HepG2 (cell line): Measurements from ENCODE around the gene IGF2BP1. TPM values are rescaled to one million over a fixed set of nuclear protein-coding genes. Genes with fewer than 3 reads are reported as not detected.

ENCODE experiments used
- AGO2 ChIP-seq: fragments of 200-400 bp; formaldehyde crosslinking; optimal IDR thresholded peaks from 2 replicates; pipeline ENCODE3; 2017; ENCODE audit warnings: mild to moderate bottlenecking, low read depth, low read length, moderate library complexity
- ISX ChIP-seq: sonication (generic); formaldehyde crosslinking; conservative IDR thresholded peaks from 2 replicates; pipeline ENCODE4 v1.5.0; 2020; ENCODE audit warnings: missing genetic modification reagents
- KLF15 ChIP-seq: sonication (generic); formaldehyde crosslinking; IDR thresholded peaks from 2 replicates; pipeline ENCODE4 v1.8.1; 2023; ENCODE audit warnings: borderline replicate concordance, mild to moderate bottlenecking, inconsistent platforms, missing genetic modification reagents, mixed read lengths
- NBN ChIP-seq: fragments of 450-650 bp; conservative IDR thresholded peaks from 2 replicates; pipeline ENCODE4 v1.6.1; 2017
- NCOA1 ChIP-seq: sonication (generic); formaldehyde crosslinking; IDR thresholded peaks from 2 replicates; pipeline ENCODE4 v1.9.0; 2021; ENCODE audit warnings: missing genetic modification reagents
- NCOA2 ChIP-seq: sonication (generic); formaldehyde crosslinking; IDR thresholded peaks from 2 replicates; pipeline ENCODE4 v1.8.0; 2022; ENCODE audit warnings: inconsistent platforms
- NFIB ChIP-seq: sonication (generic); formaldehyde crosslinking; IDR thresholded peaks from 2 replicates; pipeline ENCODE4 v1.9.0; 2021; ENCODE audit warnings: missing genetic modification reagents, mild to moderate bottlenecking, borderline replicate concordance
- PCBP2 ChIP-seq: fragments of 200-400 bp; formaldehyde crosslinking; optimal IDR thresholded peaks from 2 replicates; pipeline ENCODE3; 2018; ENCODE audit warnings: low read length, low read depth; ENCODE audit not compliant: poor library complexity, severe bottlenecking
- PHF5A ChIP-seq: IDR thresholded peaks from one replicate; pipeline ENCODE4 v1.6.1; 2018; ENCODE audit warnings: low read depth, missing genetic modification reagents; ENCODE audit not compliant: unreplicated experiment
- RAD51 ChIP-seq: fragments of 450-650 bp; IDR thresholded peaks from 2 replicates; pipeline ENCODE4 v1.6.1; 2016; ENCODE audit warnings: borderline replicate concordance
- RNF2 ChIP-seq: fragments of 450-650 bp; conservative IDR thresholded peaks from 2 replicates; pipeline ENCODE4 v1.6.1; 2016; ENCODE audit warnings: low read depth
- ZBTB10 ChIP-seq: sonication (generic); formaldehyde crosslinking; IDR thresholded peaks from 2 replicates; pipeline ENCODE4 v1.4.0; 2020; ENCODE audit warnings: missing genetic modification reagents, borderline replicate concordance
- ZBTB38 ChIP-seq: sonication (generic); formaldehyde crosslinking; IDR thresholded peaks from 2 replicates; pipeline ENCODE4 v1.5.1; 2020; ENCODE audit warnings: mild to moderate bottlenecking, missing genetic modification reagents
- ZBTB40 ChIP-seq, 2 experiments: fragments of 450-650 bp in 1 of 2; sonication (generic) in 1 of 2; formaldehyde crosslinking in 1 of 2; IDR thresholded peaks; 2 replicates each; pipeline versions ENCODE4 v1.6.1 to v1.8.0; 2016 to 2022; ENCODE audit warnings: antibody characterized with exemption in 1 of 2, mild to moderate bottlenecking in 1 of 2, missing genetic modification reagents in 1 of 2
- ZNF451 ChIP-seq: sonication (generic); formaldehyde crosslinking; IDR thresholded peaks from 2 replicates; pipeline ENCODE4 v1.5.0; 2020; ENCODE audit warnings: mild to moderate bottlenecking, missing genetic modification reagents
- ZNF720 ChIP-seq: sonication (generic); formaldehyde crosslinking; IDR thresholded peaks from 2 replicates; pipeline ENCODE4 v1.4.0; 2020; ENCODE audit warnings: missing genetic modification reagents
- ZNF839 ChIP-seq: sonication (generic); formaldehyde crosslinking; IDR thresholded peaks from 2 replicates; pipeline ENCODE4 v1.4.0; 2020; ENCODE audit warnings: missing genetic modification reagents, mild to moderate bottlenecking, borderline replicate concordance
- ZZZ3 ChIP-seq: sonication (generic); formaldehyde crosslinking; IDR thresholded peaks from 2 replicates; pipeline ENCODE4 v1.4.0; 2020; ENCODE audit warnings: missing genetic modification reagents, mild to moderate bottlenecking, borderline replicate concordance
- polyA plus RNA-seq, 8 experiments: library from polyadenylated mRNA; depleted of rRNA in 3 of 8; stranded (reverse) in 7 of 8; unstranded in 1 of 8; fragments of >200 nt; fragmentation: Illumina TruSeq in 4 of 8; extraction: Trizol in 4 of 8; gene quantifications; 2 replicates each; pipeline versions ENCODE4 v1.2.1 to v1.2.3, GENCODE V29; 2011 to 2016; ENCODE audit warnings: low read depth in 4 of 8, missing spikeins in 1 of 8, mixed read lengths in 1 of 8; ENCODE audit not compliant: insufficient read depth in 1 of 8
- total RNA-seq, 5 experiments: library from RNA; depleted of rRNA; stranded (reverse); fragments of >200 nt; fragmentation: Illumina TruSeq; extraction: Trizol; gene quantifications; 2 replicates each; pipeline ENCODE4 v1.2.3, GENCODE V29; 2016; ENCODE audit warnings: low read depth in 1 of 5

Gene IGF2BP1
- total and polyA plus RNA-seq, 2 of the 13 experiments (the other 11 are each of a cell fraction or from before 2014, with no cell fraction given): 29.7 to 75.1 TPM

- no peak for TF ChIP-seq ZBTB10
- TF ChIP-seq ZNF720 (CRISPR knock-in tag): no peak
- no peak for TF ChIP-seq ISX (CRISPR knock-in tag)
- no peak for TF ChIP-seq NBN
- no peak for TF ChIP-seq ZZZ3 (CRISPR knock-in tag)
- TF ChIP-seq ZBTB38: no peak
- no peak for TF ChIP-seq AGO2
- TF ChIP-seq NFIB: no peak
- TF ChIP-seq ZBTB40 (IDR thresholded peaks at IDR 0.05): no peak
- TF ChIP-seq ZBTB40 (CRISPR knock-in tag; IDR thresholded peaks at IDR 0.05): no peak
- TF ChIP-seq PHF5A (CRISPR knock-in tag): peak; percentile 35
- no peak for TF ChIP-seq NCOA1
- no peak for TF ChIP-seq ZNF451 (CRISPR knock-in tag)
- TF ChIP-seq KLF15 (CRISPR knock-in tag): no peak
- TF ChIP-seq RAD51: no peak
- TF ChIP-seq NCOA2 (CRISPR knock-in tag): peak; percentile 44; the same call in 1 of the 2 replicates
- no peak for TF ChIP-seq ZNF839 (CRISPR knock-in tag)
- TF ChIP-seq RNF2: no peak
- no peak for TF ChIP-seq PCBP2
These were observed 35.1 kb downstream of the IGF2BP1 start (continued) for GRCh38 chr17:49031965-49032928.
